GM12801 (cell line): ENCODE data around the gene PRKN.

Experiments used
- TF ChIP-seq, protein P1 (sequence below): IDR thresholded peaks from one replicate; pipeline ENCODE4 v1.5.1; 2011; ENCODE audit warnings: control low read depth; ENCODE audit not compliant: insufficient read length; ENCODE audit errors: extremely low read depth

The PRKN gene

DNA sequence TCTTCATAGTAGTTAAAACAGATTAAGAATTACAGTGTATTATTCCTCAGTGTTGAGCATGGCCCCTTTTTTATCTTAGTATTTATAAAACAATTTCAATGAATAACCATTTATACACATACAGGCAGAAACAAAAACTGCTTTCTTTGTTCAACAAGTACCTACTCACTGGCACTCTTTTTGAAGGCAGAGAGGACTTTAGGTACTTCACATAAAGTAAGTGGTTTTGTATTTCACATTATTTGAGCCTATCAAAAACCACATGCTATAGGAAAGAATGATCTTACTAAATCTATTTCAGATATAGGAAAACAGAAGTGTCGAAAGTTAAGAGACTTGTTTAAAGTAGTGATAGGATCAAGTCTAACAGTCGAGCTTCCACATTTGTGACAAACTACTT lies 73.8 kb downstream of the PRKN start:
- TF ChIP-seq, protein P1, sequence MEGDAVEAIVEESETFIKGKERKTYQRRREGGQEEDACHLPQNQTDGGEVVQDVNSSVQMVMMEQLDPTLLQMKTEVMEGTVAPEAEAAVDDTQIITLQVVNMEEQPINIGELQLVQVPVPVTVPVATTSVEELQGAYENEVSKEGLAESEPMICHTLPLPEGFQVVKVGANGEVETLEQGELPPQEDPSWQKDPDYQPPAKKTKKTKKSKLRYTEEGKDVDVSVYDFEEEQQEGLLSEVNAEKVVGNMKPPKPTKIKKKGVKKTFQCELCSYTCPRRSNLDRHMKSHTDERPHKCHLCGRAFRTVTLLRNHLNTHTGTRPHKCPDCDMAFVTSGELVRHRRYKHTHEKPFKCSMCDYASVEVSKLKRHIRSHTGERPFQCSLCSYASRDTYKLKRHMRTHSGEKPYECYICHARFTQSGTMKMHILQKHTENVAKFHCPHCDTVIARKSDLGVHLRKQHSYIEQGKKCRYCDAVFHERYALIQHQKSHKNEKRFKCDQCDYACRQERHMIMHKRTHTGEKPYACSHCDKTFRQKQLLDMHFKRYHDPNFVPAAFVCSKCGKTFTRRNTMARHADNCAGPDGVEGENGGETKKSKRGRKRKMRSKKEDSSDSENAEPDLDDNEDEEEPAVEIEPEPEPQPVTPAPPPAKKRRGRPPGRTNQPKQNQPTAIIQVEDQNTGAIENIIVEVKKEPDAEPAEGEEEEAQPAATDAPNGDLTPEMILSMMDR, result no peak

DNA sequence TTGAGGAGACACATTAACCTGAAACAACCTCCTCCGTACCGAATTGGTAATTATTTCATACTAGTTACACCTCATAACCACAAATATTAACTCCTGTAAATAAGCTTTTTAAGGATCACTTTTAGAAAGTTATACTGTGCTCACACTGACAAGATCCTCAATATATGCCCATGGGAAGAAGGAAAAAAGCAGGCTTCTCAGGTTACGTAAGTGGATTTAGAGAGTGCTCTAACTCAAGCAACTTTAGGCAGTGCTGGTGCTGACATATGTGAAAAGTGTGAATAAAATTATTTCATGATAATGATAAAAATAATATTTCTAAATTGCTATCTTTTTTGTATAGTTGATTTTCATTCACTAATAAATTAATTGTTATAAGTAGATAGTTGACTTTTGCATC lies 76.1 kb downstream of the PRKN start:
- TF ChIP-seq, protein P1, result no peak

DNA sequence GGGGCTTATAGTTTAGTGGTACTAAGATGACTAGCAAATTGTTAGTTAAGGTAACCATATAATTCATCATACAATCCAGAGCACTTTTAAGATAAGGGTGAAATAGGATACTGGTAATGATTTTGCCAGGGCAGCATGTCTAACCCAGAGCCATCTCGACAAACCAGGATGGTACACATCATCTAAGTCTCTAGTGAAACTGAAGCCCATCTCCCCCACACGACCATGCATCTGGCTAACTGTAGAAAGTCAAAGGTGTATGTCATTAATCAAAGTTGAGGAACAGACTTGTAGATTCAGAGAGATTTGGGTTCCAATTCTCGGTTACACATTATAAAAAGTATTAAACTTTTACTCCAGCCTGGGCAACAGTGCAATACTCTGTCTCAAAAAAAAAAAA lies 78.3 kb downstream of the PRKN start:
- TF ChIP-seq, protein P1, result no peak

DNA sequence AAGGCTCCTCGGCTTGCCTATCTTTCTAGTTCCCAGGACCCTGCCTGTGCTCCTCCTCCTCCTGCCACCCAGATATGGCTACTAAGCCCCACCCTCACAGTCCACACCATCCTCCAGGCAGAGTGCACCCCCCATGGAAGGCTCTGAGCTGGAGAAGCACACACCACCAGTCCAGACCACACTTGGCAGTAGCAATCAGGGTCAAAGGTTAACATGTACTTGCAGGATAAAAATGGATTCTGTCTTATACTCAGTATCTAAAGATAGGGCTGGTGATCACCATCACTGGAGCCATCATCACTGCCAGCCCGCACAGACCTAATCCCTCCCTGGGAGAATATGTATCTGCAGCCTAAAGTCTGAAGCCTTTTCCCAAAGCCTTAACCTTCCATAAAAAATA lies 83.4 kb downstream of the PRKN start:
- TF ChIP-seq, protein P1, result no peak

DNA sequence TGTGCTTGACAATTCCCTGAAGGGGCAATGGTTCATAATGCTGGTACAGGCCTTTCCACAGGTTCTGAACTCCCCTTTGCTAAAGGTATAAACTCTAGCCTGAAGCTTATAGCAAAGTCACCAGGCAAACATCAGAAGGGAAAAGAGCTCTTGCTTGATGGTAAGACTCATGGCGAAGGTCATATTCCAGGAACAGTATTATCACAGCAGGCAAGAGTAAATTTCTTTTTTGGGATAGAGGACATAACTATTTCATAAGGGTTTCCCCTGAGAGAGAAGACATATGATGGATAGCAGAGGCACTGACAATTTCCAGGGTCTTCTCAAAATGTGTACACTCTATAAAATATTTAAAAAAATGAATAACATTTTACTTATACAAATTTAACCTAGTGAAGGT lies 86.8 kb downstream of the PRKN start:
- TF ChIP-seq, protein P1, result no peak

DNA sequence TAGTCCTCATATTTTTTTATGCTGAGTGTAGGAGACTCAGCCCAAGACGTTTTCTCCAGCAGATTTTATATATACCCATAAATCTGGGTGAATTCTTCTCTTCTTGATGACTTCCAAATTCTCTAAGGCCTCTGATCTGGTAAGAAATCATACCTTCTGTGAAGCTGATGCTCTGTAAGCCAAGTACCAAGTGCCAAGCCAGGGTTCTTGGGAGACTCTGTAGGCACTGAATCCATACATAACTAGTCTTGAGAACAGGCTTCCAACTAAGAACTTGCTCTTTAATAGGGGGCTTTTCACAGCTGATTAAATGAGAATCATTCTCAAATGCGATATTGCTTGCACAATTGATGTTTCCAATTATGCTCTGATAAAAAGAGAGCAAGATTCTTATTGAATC lies 87.6 kb downstream of the PRKN start:
- TF ChIP-seq, protein P1, result no peak

DNA sequence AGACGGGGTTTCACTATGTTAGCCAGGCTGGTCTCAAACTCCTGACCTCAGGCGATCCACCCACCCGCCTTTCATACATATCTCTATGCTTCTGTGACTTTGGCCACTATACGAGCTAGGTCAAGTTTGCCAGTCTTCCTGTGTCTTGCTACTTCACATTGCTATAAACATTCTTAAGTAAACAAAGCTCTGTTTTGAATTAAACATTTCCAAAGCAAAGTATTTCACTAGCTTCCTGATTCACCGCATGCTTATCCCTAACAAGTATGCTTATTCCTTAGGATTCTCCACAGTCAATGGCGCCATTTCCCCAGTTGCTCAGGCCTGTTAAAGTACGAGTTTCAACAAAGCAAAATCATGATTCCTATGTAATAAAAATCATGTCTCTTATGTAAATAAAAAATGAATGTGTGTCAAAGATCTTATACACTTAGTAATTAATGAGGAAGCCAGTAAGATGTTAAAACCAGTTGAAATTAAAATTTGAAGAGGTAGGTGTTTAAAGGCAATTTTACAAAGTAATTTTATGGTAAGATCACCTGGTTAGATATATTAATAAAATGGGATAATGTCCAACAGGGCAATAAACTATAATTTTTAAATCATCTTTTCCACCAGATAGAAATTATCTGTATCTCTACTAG lies 88.5 kb downstream of the PRKN start:
- TF ChIP-seq, protein P1, result no peak
